GM19397 (cell line): ENCODE results near the gene STXBP6.
A peak's percentile ranks its signal among the peaks of the same experiment; 100 is the strongest.

Source experiments
- ATAC-seq: cut with Tn5 transposase; IDR thresholded peaks from one replicate; pipeline ENCODE4 v1.9.1; 2021; ENCODE audit warnings: mild to moderate bottlenecking, moderate library complexity; ENCODE audit not compliant: unreplicated experiment

Gene STXBP6

DNA sequence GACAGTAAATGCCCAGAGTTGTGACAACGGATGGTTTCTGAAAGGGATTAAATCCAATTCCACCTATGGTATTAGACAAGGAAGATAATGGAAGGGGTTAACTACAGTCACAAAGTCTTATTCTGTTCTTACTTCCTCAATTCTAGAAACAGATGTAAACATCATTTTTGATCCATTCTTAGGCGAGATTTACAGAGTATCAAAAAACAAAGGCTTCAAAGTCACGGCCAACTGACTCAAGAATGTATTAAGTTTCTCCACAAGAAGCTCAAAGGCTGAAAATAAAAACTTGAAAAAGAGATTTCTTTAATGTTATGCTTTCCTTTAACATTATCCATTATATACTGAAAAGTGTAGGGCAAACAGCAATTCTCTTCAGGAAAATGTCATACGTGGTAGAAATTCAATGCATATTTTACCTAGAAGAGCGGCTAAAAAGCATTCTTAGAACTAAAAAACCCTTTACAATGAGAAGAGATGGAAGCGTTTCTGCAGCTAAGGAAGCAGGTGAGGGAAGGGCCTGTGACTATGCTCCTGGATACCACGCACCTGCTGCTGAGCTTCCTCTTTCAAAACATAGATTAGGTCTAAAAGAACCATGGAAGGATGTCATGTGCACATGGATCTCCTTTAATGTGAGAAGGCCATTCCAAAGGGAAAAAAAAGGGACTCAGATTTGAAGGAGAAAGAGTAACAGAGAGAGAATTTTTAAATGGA lies 185.8 kb downstream of the STXBP6 start:
- no peak for ATAC-seq

- ATAC-seq, result no peak
These were observed 188.8 kb downstream of the STXBP6 start for GRCh38 chr14:24861083-24861630.

- ATAC-seq, result no peak
These were observed 190.4 kb downstream of the STXBP6 start for GRCh38 chr14:24859559-24859958.

- no peak for ATAC-seq
These were observed 191.3 kb downstream of the STXBP6 start for GRCh38 chr14:24858684-24859083.

DNA sequence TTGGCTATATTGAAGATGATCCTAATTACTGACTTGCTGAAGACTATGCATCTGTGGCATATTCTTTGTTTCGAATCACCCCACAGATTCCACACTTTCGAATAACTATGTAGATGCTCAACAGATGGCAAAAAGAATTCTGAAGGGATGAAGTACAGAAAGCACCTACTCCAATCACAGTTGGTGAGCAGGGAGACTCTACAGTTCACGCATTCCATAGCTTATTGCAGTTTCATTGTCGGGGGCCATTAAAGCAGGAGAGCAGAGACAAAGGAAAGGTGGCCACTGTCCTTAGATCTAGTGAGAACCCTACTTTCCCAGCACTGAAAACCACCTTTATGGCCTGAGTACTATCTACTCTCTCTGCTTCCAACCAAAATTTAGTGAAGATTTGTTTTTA lies 191.9 kb downstream of the STXBP6 start:
- ATAC-seq, result no peak

GRCh38 chr14:24857277-24857676 lies 192.7 kb downstream of the STXBP6 start:
- ATAC-seq, result no peak

DNA sequence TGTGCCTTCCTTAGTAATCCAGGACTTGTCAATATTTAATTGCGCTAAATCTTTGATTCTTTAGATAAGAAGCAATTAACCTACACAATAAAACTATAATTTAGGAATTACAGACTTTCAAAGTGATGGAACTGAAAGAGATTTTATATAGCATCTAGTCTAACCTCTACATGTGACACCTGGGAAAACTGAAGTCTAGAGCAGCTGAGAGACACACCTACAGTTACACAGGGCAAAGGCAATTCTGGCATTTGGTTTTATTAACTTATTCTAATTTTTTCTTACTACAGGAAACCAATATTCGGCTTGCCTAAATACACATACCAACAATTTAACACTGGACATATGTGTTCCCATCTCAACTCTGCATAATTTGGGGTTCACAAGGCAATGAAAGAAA lies 196.5 kb downstream of the STXBP6 start:
- ATAC-seq, result no peak

DNA sequence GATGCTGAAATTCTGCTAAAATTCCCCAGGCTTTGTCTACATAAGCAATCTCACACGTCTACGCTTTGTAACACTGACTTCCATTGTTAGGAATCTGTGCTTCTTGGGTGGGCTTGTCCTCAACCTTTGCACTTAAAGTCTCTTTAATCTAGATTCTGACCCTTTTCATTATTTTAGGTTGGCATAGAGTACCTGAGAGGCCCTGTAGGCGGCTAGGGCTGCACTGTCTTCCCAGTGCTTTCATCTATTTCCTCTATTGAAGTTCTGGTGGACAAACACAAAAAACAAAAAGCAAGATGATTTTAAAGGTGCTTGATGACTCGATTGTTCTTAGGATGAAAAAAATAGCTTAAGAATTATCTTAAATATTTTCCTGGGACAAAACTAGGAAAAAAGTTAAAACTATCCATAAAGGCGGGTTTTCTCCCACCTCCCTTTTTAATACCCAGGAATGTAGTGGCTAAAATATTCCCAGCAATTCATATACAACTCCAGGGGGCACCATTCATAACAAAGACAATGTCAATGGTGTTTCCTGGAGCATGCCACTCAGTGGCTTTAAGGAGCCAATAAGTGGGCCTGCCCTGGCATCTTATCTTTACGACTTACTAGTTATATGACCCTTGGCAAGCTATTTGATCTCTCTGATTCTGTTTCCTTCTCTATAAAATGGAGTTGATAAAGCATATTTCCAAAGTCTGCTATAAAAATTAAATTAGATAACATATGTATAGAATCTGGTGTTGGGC lies 197.5 kb downstream of the STXBP6 start:
- ATAC-seq, result no peak

DNA sequence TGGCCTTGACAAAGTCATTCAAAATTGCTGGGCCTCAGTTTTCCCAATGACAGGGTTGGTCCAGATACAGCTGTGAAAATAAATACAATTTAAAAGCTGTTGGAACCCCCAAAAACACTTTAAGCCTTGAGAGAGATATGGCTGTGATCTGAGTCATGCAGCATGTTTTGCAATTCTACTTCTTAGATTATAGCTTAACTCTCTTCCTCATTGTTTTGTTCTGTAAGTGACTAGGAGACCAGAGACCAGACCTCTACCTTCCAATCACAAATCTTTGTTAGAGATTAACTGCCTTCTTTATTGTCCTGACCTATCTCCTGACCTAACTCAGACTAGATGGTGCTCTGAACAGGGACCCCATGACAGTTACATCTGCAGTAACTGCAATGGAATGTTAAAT lies 198.1 kb downstream of the STXBP6 start:
- no peak for ATAC-seq

DNA sequence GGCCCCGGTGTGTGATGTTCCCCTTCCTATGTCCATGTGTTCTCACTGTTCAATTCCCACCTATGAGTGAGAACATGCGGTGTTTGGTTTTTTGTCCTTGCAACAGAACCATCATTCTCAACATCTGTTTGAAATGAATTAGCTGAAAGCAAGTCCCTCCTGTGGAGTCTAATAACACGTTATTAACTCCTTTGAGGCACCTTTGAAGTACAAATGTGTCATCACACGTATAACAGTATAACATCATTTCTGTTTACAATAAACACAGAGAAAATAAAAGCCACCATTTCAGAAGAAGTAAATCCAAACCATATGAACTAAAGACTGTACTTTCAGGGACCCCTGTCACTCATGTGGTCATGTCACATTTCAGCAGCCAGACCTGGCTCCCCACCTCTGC lies 198.5 kb downstream of the STXBP6 start:
- no peak for ATAC-seq

GRCh38 chr14:24850072-24850471 lies 199.9 kb downstream of the STXBP6 start:
- ATAC-seq, result no peak

DNA sequence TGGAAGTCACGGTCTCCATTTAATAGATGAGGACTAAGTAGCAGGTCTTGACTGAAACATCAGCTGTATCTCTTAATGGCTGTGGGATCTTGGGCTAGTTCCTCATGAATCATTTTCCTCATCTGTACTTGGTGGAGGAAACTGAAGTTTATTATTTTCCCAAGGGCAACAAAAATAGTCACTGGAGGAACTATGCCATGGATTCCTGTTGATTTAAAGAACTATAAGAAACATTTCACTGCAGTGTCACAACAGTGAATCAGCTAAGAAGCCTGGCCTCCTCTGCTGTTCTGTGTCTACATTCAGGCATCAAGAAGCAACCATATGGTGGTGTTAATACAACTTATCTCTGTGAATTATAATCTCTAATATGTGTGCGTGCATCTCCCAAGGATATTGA lies 200.5 kb downstream of the STXBP6 start:
- no peak for ATAC-seq

- no peak for ATAC-seq
These were observed 201.7 kb downstream of the STXBP6 start for GRCh38 chr14:24848102-24848790.

- no peak for ATAC-seq
These were observed 202.3 kb downstream of the STXBP6 start for GRCh38 chr14:24847568-24848095.

DNA sequence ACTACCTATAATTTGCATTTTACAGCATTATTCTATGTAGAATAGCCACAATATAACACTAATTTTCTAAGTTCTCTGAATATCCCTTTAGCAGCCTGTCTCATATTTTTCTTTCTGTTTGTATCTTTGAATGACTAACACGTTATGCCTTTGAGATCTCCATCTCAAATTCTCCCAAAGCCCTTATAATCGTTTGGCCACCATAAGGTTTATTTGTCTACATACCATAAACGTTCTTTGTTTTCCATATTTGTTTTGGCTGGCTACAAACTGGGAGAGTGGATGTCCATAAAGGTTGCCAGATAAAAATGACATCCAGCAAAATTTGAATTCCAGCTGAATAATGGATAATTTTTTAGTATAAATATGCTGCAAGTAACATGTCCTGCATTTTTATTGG lies 203.7 kb downstream of the STXBP6 start:
- ATAC-seq, result no peak

DNA sequence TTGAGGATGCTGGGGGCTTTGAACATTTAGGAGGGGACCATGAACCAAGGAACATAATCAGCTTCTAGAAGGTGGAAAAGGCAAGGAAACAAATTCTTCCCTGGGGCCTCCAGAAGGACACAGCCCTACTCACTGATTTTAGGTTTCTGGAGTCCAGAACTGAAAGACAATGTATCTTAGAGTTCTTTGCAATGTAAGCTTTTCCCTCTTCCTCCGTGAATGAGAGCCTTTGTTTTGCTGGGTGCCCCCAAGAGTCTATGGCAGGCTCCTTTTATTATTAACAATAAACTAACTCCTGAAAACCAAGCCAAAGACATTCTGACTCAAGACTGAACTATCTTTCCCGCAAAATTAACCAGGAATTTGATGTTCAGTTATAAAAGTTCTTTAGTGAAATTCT lies 204.1 kb downstream of the STXBP6 start:
- ATAC-seq, result no peak

- ATAC-seq, result no peak
These were observed 205.9 kb downstream of the STXBP6 start for GRCh38 chr14:24844011-24844410.

DNA sequence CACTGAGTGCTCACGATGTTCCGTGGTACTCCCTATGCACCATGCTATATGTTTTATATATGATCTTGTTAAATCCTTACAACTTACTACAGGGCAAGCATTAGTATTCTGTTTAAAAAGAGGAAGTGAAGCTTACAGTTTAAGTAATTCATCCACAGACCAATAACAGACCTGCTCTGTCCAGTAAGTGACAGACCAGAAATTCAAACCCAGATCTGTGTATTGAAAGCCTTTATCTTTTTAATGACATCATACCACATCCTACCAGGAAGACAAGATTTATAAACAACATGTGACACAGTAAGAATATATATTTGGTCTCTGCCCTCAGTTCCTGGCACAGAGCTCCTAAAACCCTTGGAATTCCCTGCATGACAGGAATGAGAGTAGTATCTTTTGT lies 206.5 kb downstream of the STXBP6 start:
- ATAC-seq, result peak; percentile 84

DNA sequence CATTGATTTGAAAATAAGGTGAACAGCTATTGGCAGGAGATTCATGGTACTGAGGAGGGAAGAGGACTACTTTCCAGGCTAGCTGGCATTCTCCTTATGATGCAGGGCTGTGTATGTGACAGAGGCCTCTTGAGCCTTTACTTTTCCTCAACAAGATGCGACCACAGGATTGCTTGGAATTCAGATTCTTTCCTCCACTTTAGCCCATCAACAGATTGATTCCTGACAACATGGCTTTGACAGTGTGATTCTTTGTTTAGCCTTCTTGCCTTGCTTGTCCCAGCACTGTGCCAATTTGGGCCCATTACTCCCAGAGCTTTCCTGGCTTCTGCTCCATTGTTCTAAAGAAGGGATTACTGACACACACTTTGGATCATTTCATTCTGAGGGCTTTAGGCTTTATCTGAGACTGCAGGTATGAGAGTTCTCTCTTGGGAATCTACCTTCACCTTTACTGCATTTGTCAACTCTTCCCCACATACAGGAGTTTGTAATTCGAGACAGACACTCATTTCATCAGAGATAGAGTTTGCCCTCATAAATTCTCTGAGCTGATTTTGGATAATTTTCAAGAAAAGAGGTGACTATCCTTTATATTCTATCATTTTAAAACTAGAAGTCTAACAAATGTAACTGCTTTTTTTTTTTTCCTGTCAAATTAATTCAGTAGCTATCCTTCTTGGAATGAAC lies 209.6 kb downstream of the STXBP6 start:
- ATAC-seq, result no peak

- ATAC-seq, result no peak
These were observed 210.2 kb downstream of the STXBP6 start for GRCh38 chr14:24839617-24840203.
